Trophoblast cell (in vitro differentiated cells and primary cell): ENCODE results near the gene ARMC9.
"Not testable (repeated sequence)": the region's sequence is repeated elsewhere in the genome, so short reads cannot be mapped to it uniquely, and the experiment has no call there.

Experiments used
- DNase-seq, 2 donors: peaks; one replicate each; pipeline ENCODE4 v3.0.0-alpha.2; 2016
- H2AFZ ChIP-seq: 2 replicates; pipeline ENCODE4 v1.6.1; 2013; ENCODE audit warnings: low read length, moderate library complexity, mild to moderate bottlenecking; ENCODE audit not compliant: insufficient read depth, poor library complexity
- H2AK5ac ChIP-seq: 2 replicates; pipeline ENCODE4 v1.6.1; 2013; ENCODE audit warnings: mild to moderate bottlenecking, low read length
- H2BK120ac ChIP-seq: 2 replicates; pipeline ENCODE4 v1.6.1; 2013; ENCODE audit warnings: low read length, mild to moderate bottlenecking, moderate library complexity; ENCODE audit not compliant: insufficient read depth, poor library complexity
- H2BK12ac ChIP-seq: 2 replicates; pipeline ENCODE4 v1.6.1; 2013; ENCODE audit warnings: mild to moderate bottlenecking, low read length, moderate library complexity
- H2BK5ac ChIP-seq: 2 replicates; pipeline ENCODE4 v1.6.1; 2013; ENCODE audit warnings: low read length, low read depth, moderate library complexity, mild to moderate bottlenecking; ENCODE audit not compliant: poor library complexity
- H3K14ac ChIP-seq: 2 replicates; pipeline ENCODE4 v1.6.1; 2013; ENCODE audit warnings: mild to moderate bottlenecking, low read length
- H3K18ac ChIP-seq: 2 replicates; pipeline ENCODE4 v1.6.1; 2013; ENCODE audit warnings: mild to moderate bottlenecking, low read length
- H3K23ac ChIP-seq: 2 replicates; pipeline ENCODE4 v1.6.1; 2013; ENCODE audit warnings: low read length
- H3K27ac ChIP-seq: 2 replicates; pipeline ENCODE4 v1.5.1; 2013; ENCODE audit warnings: low read depth, mild to moderate bottlenecking, inconsistent platforms, low read length, moderate library complexity
- H3K27me3 ChIP-seq: 2 replicates; pipeline ENCODE4 v1.6.1; 2013; ENCODE audit warnings: inconsistent platforms, mild to moderate bottlenecking, low read length, moderate library complexity; ENCODE audit not compliant: insufficient read depth
- H3K36me3 ChIP-seq, 2 experiments: 1 replicate in 1 of 2; 2 replicates in 1 of 2; pipeline ENCODE4 v1.6.1; 2013; ENCODE audit warnings: low read length in 2 of 2, mild to moderate bottlenecking in 2 of 2, moderate library complexity in 1 of 2; ENCODE audit not compliant: insufficient read depth in 2 of 2, control insufficient read depth in 1 of 2
- H3K4ac ChIP-seq: 2 replicates; pipeline ENCODE4 v1.6.1; 2013; ENCODE audit warnings: low read depth, mild to moderate bottlenecking, low read length, moderate library complexity
- H3K4me1 ChIP-seq, 2 experiments: 1 replicate in 1 of 2; 2 replicates in 1 of 2; pipeline ENCODE4 v1.6.1; 2013; ENCODE audit warnings: low read length in 2 of 2, mild to moderate bottlenecking in 2 of 2, moderate library complexity in 1 of 2; ENCODE audit not compliant: insufficient read depth in 2 of 2, control insufficient read depth in 1 of 2
- H3K4me2 ChIP-seq: 2 replicates; pipeline ENCODE4 v1.6.1; 2013; ENCODE audit warnings: inconsistent platforms, mild to moderate bottlenecking, low read length, moderate library complexity
- H3K4me3 ChIP-seq: 2 replicates; pipeline ENCODE4 v1.5.1; 2013; ENCODE audit warnings: mild to moderate bottlenecking, low read depth, low read length, inconsistent platforms
- H3K79me1 ChIP-seq: one replicate; pipeline ENCODE4 v1.6.1; 2013; ENCODE audit warnings: low read length
- H3K79me2 ChIP-seq: 2 replicates; pipeline ENCODE4 v1.6.1; 2013; ENCODE audit warnings: low read length, mild to moderate bottlenecking; ENCODE audit not compliant: control insufficient read depth, insufficient read depth, poor library complexity
- H3K9ac ChIP-seq: 2 replicates; pipeline ENCODE4 v1.6.1; 2013; ENCODE audit warnings: mild to moderate bottlenecking, low read length
- H3K9me3 ChIP-seq: 2 replicates; pipeline ENCODE4 v1.6.1; 2013; ENCODE audit warnings: low read depth, mild to moderate bottlenecking, control low read depth, inconsistent platforms, low read length; ENCODE audit not compliant: insufficient read depth
- H4K12ac ChIP-seq: 2 replicates; pipeline ENCODE4 v1.6.1; 2013; ENCODE audit warnings: low read depth, mild to moderate bottlenecking, low read length, moderate library complexity
- H4K8ac ChIP-seq: 2 replicates; pipeline ENCODE4 v1.6.1; 2013; ENCODE audit warnings: low read depth, mild to moderate bottlenecking, low read length, moderate library complexity
- H4K91ac ChIP-seq: one replicate; pipeline ENCODE4 v1.6.1; 2013; ENCODE audit warnings: low read depth, mild to moderate bottlenecking, low read length, moderate library complexity
- WGBS: extraction: QIAGEN DNeasy Blood & Tissue Kit; methylation state at CpG from one replicate; pipeline ENCODE4 v1.1.7; 2013; ENCODE audit warnings: missing lambda C conversion rate; ENCODE audit not compliant: insufficient read length, insufficient coverage; ENCODE audit errors: extremely low coverage; 5-methylcytosine and 5-hydroxymethylcytosine counted together

ARMC9 gene

DNA sequence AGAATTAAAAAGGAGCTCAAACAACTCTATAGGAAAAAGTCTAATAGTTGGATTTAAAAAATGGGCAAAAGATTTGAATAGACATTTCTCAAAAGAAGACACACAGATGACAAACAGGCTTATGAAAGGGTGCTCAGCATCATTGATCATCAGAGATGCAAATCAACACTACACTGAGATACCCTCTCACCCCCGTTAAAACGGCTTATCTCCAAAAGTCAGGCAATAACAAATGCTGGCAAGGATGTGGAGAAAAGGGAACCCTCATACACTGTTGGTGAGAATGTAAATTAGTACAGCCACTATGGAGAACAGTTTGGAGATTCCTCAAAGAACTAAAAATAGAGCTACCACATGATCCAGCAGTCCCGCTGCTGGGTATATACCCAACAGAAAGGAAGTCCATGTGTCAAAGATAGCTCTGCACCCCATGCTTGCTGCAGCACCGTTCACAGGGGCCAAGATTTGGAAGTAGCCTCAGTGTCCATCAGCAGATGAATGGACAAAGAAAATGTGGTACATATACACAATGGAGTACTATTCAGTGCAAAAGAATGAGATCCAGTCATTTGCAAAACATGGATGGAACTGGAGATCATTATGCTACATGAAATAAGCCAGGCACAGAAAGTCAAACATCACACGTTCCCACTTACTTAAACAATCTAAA is 150.4 kb downstream of the ARMC9 start:
- Histone ChIP-seq H3K4me2 (no peak overlapping the region), H3K4me1 (peaks cover 2 to 4% of the 10 kb centered on the region in 2 experiments), H3K9ac (no peak overlapping the region), H3K23ac (no peak overlapping the region), H3K27ac (no peak overlapping the region), H3K4ac (no peak overlapping the region), H3K79me2 (no peaks in the 10 kb centered on the region), H2AK5ac (no peak overlapping the region), H3K18ac (no peak overlapping the region), H3K36me3 (peaks cover 0 to 2% of the 10 kb centered on the region in 2 experiments), H3K79me1 (no peaks in the 10 kb centered on the region), H3K9me3 (peaks cover 4% of the 10 kb centered on the region), H3K14ac (no peak overlapping the region), H4K12ac (no peak overlapping the region), H4K91ac (no peak overlapping the region), H2BK5ac (no peak overlapping the region), H2BK120ac (no peak overlapping the region), H3K4me3 (no peak overlapping the region), H3K27me3 (no peaks in the 10 kb centered on the region), H2BK12ac (no peak overlapping the region), H4K8ac (no peak overlapping the region), H2AFZ (no peak overlapping the region)
- no CpG with 5 or more reads among the region's 5 CpGs for WGBS
- DNase-seq = peak; percentile 40 to 87

DNA sequence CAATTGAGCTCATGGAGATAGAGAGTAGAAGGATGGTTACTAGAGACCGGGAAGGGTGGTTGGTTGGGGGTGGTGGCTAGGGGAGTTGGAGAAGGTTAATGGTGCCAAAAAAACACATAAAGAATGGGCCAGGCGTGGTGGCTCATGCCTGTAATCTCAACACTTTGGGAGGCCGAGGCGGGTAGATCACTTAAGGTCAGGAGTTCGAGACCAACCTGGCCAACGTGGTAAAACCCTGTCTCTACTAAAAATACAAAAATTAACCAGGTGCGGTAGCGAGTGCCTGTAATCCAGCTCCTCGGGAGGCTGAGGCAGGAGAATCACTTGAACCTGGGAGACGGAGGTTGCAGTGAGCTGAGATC is 150.9 kb downstream of the ARMC9 start:
- not testable (repeated sequence) for H3K36me3 ChIP-seq, H3K4me2 ChIP-seq, H3K4me3 ChIP-seq, H2BK120ac ChIP-seq, H3K18ac ChIP-seq, H4K91ac ChIP-seq, H3K79me1 ChIP-seq, H2BK12ac ChIP-seq, H2AFZ ChIP-seq, DNase-seq, H4K8ac ChIP-seq, H3K14ac ChIP-seq, H3K9ac ChIP-seq, H3K4ac ChIP-seq, H3K4me1 ChIP-seq, H3K79me2 ChIP-seq, H2AK5ac ChIP-seq, H3K23ac ChIP-seq, H2BK5ac ChIP-seq, H3K9me3 ChIP-seq, H4K12ac ChIP-seq, H3K27ac ChIP-seq, H3K27me3 ChIP-seq
- WGBS = no CpG with 5 or more reads among the region's 10 CpGs

DNA sequence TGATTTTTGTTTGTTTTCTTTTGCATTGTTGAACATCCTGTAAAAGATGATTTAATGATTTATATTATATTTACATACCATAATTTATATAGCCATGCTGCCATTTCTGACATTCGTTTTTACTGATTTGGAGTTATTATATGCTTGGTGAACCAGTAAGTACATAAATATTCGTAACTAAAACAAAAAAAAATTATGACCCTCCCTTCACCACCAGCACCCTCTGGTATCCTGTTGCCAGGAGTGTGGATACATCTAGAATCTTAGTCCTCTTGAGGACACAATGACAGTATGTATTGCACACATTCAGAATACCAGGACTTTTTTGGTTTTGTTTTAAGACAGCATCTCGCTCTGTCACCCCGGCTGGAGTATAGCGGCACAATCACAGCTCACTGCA is 153.2 kb downstream of the ARMC9 start:
- no peak overlapping the region for H2BK5ac ChIP-seq
- H4K8ac ChIP-seq = no peak overlapping the region
- H4K91ac ChIP-seq = no peak overlapping the region
- H3K4ac ChIP-seq = no peak overlapping the region
- H3K36me3 ChIP-seq = no peaks in the 10 kb centered on the region
- peaks cover 4% of the 10 kb centered on the region for H3K9me3 ChIP-seq
- no peak overlapping the region for H2AK5ac ChIP-seq
- H3K9ac ChIP-seq = no peak overlapping the region
- H2AFZ ChIP-seq = no peak overlapping the region
- H3K27me3 ChIP-seq = no peaks in the 10 kb centered on the region
- no peak for DNase-seq
- H4K12ac ChIP-seq = no peak overlapping the region
- no peak overlapping the region for H3K4me3 ChIP-seq
- H3K14ac ChIP-seq = no peak overlapping the region
- no CpG with 5 or more reads among the region's 5 CpGs for WGBS
- H3K18ac ChIP-seq = no peak overlapping the region
- H3K27ac ChIP-seq = no peak overlapping the region
- H3K23ac ChIP-seq = no peak overlapping the region
- H3K79me1 ChIP-seq = no peaks in the 10 kb centered on the region
- H3K4me2 ChIP-seq = no peak overlapping the region
- H3K79me2 ChIP-seq = no peaks in the 10 kb centered on the region
- no peak overlapping the region for H2BK120ac ChIP-seq
- peaks cover 9 to 11% of the 10 kb centered on the region in 2 experiments for H3K4me1 ChIP-seq
- H2BK12ac ChIP-seq = no peak overlapping the region

DNA sequence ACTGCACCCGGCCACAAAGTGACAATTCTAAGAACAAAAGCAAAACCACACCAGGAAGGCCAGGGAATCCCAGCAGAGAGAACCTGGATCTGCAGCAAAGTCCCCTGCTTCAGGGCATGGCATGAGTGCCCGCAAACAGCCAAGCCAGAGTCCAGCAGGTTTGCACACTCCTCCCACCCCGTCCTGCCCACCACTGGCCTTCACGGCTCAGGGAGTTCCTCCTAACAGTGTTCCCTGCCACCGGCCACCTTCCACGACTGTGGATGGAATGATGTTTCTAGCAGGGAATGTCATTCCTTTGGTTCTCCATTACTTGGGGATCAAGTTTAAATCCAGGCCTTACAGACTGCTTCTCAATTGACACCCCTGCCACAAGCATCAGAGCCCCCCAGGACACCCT is 155.0 kb downstream of the ARMC9 start:
- no peaks in the 10 kb centered on the region for H3K79me1 ChIP-seq
- H3K27me3 ChIP-seq = no peaks in the 10 kb centered on the region
- peaks cover 4% of the 10 kb centered on the region for H3K9me3 ChIP-seq
- no peak overlapping the region for H3K27ac ChIP-seq
- no CpG with 5 or more reads among the region's 6 CpGs for WGBS
- H3K9ac ChIP-seq = no peak overlapping the region
- no peaks in the 10 kb centered on the region for H3K79me2 ChIP-seq
- H2BK5ac ChIP-seq = no peak overlapping the region
- no peak overlapping the region for H2AFZ ChIP-seq
- no peaks in the 10 kb centered on the region for H3K36me3 ChIP-seq
- H2AK5ac ChIP-seq = no peak overlapping the region
- H3K14ac ChIP-seq = no peak overlapping the region
- no peak overlapping the region for H3K4ac ChIP-seq
- H3K18ac ChIP-seq = no peak overlapping the region
- H4K91ac ChIP-seq = no peak overlapping the region
- H4K8ac ChIP-seq = no peak overlapping the region
- H2BK120ac ChIP-seq = no peak overlapping the region
- no peak for DNase-seq
- H2BK12ac ChIP-seq = no peak overlapping the region
- H3K4me3 ChIP-seq = no peak overlapping the region
- H3K23ac ChIP-seq = no peak overlapping the region
- H3K4me2 ChIP-seq = no peak overlapping the region
- H3K4me1 ChIP-seq = peaks cover 9% of the 10 kb centered on the region in 2 experiments
- H4K12ac ChIP-seq = no peak overlapping the region
